Anterior cingulate cortex (tissue), 58 donors: ENCODE results near the gene CADPS2.

Source experiments
- DNase-seq, 58 donors: peaks; one replicate each; lab custom pipeline; 2025; lab: John Stamatoyannopoulos, UW

The CADPS2 gene

GRCh38 chr7:122550545-122550944 is 335.7 kb downstream of the CADPS2 start:
- no peak for DNase-seq

DNA sequence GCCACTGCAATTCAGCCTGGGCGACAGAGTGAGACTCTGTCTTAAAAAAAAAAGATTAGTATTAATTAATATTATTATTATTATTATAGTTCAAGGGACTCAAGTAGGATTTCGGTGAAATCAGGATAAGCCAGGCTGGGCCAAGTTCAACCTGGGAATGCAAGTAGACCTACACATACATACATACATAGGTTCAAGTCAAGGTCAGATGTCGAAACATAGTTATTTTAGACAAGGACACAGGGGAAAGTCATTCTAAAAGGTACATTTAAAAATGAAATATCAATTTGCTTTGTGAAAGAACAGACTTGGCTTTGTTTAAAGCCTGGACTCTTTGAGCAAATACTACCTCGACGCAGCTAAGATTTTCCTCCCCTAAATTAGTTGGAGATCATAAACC is 336.7 kb downstream of the CADPS2 start:
- DNase-seq: no peak

- no peak for DNase-seq
Observed at GRCh38 chr7:122546496-122546895, 339.8 kb downstream of the CADPS2 start.

DNA sequence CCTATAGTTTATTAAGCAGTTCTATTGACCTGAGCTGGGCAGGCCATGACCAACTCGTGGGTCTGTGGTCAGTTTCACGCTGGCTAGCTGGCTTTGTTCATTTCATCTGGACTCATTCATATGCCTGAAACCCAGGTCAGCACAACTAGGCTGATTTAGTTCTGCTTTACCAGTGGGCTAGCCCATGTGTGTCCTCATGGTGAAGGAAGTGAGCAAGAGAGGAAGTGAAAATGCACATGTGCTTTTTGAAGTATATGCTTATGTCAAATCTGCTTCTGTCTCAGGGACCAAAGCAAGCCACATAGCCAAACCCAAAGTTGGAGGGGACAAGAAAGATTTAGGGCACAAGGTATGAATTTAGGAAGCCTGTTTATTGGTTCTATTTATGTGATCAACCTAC is 341.8 kb downstream of the CADPS2 start:
- DNase-seq: peak in 24 of 58 donors; percentile 0 to 66 (median 6)

GRCh38 chr7:122543891-122544290 is 342.4 kb downstream of the CADPS2 start:
- DNase-seq: no peak

- DNase-seq: no peak
Observed at GRCh38 chr7:122543166-122543565, 343.1 kb downstream of the CADPS2 start.

GRCh38 chr7:122535086-122535485 is 351.2 kb downstream of the CADPS2 start:
- no peak for DNase-seq

DNA sequence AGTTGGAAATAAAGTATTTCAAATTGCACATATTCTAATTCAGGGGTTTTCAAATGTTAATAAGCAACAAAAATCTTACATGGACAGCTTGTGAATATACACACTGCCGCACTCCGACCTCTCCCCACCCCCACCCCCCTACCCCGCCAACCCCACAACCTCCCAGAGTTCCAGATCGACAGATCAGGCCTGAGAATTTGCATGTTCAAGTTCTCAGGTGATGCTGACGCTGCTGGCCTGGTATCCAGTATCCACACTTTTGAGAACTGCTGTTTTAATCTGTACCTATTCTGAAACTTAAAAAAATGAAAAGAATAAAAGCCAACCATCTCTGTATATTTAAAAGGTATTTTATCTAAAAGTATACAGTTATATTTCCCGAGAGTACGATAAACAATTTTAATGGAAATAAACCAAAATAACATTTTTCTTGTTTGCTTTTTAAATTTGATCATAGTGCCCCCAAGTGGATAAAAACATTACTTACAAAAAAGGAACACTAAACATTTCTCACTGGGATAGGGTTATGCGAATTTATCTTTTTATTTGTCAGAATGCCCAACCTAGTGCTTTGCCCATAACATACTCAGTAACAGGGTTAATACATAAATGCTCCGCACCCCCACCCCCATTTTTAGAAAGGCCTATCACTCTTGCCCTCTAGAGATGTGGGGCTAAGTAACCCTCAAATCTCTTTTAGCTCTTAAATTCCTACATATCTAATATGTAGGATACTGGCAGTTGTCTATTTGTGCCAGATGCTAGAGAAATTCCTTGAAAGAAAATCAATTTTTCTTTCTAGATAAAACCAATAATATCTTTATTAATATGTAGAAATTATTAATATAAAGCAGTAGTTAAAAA is 353.6 kb downstream of the CADPS2 start:
- no peak for DNase-seq

- no peak for DNase-seq
Observed at GRCh38 chr7:122528879-122529481, 357.3 kb downstream of the CADPS2 start.

GRCh38 chr7:122525355-122525754 is 360.9 kb downstream of the CADPS2 start:
- DNase-seq: no peak

- DNase-seq: no peak
Observed at GRCh38 chr7:122521767-122522166, 364.5 kb downstream of the CADPS2 start.

GRCh38 chr7:122520971-122521555 is 365.2 kb downstream of the CADPS2 start:
- DNase-seq: no peak

- no peak for DNase-seq
Observed at GRCh38 chr7:122518488-122518887, 367.8 kb downstream of the CADPS2 start.

DNA sequence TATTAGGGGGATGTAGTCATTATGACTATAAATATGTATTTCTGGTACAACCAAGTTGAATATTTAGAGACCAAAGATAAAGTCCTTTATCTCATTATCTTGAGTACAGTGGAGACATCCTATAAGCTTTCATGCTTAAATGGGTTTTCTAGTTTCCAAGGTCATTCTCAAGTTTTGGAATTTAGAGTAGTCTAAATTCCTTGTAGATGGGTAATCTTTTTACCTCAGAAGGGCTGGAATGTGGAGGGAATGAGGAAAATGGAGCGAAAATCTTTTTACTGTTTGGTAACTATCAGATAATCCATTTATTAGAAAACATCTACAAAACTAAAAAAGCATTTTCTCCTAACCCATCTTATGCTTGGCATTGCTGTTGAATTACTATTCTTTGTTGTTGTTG is 368.7 kb downstream of the CADPS2 start:
- no peak for DNase-seq

DNA sequence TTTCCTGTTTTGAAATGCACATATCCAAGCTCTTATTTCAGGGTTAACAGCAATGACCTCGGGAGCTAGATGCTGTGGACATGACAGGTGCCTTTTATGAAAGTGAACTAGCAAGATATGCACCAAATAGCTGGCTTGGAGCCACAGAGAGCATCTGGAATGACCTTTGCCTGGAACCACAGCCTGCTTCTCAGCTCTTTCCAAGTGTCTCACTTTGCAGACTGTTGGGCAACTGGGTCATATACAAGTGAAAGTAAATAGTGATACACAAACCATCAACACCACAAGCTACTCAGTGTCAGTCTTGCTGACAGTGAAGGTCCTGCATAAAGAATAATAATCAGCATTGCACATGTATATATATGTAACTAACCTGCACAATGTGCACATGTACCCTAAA is 370.9 kb downstream of the CADPS2 start:
- DNase-seq: no peak

DNA sequence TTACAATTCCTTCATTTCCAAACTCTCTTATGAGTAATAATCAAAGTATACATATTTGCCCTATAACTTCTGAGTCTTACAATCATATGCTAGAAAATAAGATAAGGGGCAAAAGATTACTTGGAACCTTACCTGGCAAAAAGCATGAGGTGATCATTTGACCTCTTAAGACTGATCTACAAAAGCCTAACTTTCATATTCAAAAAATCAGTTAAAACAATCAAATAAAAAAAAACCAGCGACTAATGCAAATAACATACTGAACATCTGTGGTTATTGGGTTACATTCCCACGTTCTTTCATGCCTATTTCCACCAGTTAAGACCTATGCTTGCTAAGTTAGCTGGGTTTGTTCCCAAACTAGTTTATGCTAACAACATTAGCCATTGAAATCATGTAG is 375.0 kb downstream of the CADPS2 start:
- no peak for DNase-seq

GRCh38 chr7:122507591-122507990 is 378.7 kb downstream of the CADPS2 start:
- DNase-seq: no peak

DNA sequence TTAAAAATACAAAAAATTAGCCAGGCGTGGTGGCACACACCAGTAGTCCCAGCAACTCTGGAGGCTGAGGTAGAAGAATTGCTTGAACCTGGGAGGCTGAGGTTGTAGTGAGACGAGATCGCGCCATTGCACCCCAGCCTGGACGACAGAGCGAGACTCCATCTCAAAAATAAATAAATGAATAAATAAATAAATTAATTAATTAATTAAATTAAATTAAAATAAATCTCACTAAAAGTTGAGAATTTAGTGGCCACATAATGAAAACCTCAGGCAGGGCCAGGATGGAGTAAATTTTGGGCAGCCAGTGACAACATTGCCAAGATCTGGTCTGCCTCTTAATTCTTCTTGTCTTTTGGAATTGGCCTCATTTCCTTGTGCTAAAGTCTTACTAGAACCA is 394.3 kb downstream of the CADPS2 start:
- no peak for DNase-seq

- DNase-seq: no peak
Observed at GRCh38 chr7:122488241-122488640, 398.0 kb downstream of the CADPS2 start.

DNA sequence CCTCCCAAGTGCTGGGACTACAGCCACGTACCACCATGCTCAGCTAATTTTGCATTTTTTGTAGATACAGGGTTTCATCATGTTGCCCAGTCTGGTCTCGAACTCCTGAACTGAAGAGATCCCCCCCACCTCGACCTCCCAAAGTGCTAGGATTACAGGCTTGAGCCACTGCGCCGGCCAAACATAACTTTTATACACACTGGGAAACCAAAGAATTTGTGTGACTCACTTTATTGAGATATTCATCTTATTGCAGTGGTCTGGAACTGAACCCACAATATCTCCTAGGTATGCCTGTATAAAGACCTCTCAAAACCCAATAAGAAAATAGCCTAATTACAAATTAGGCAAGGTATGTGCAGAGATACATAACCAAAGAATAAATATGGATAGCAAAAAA is 399.1 kb downstream of the CADPS2 start:
- DNase-seq: no peak

- no peak for DNase-seq
Observed at GRCh38 chr7:122485856-122486255, 400.4 kb downstream of the CADPS2 start.

GRCh38 chr7:122482212-122482611 is 404.0 kb downstream of the CADPS2 start:
- DNase-seq: no peak
